ENCODE measurements around the gene APMAP.

Gene APMAP, protein sequence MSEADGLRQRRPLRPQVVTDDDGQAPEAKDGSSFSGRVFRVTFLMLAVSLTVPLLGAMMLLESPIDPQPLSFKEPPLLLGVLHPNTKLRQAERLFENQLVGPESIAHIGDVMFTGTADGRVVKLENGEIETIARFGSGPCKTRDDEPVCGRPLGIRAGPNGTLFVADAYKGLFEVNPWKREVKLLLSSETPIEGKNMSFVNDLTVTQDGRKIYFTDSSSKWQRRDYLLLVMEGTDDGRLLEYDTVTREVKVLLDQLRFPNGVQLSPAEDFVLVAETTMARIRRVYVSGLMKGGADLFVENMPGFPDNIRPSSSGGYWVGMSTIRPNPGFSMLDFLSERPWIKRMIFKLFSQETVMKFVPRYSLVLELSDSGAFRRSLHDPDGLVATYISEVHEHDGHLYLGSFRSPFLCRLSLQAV

GRCh38 chr20:24992487-24993205 is at the start of gene APMAP:
APMAP (minus strand) TSS chr20:24992751; CDS start chr20:24992688, 63 bp downstream.
- peak; percentile 94 for DNase-seq

DNA sequence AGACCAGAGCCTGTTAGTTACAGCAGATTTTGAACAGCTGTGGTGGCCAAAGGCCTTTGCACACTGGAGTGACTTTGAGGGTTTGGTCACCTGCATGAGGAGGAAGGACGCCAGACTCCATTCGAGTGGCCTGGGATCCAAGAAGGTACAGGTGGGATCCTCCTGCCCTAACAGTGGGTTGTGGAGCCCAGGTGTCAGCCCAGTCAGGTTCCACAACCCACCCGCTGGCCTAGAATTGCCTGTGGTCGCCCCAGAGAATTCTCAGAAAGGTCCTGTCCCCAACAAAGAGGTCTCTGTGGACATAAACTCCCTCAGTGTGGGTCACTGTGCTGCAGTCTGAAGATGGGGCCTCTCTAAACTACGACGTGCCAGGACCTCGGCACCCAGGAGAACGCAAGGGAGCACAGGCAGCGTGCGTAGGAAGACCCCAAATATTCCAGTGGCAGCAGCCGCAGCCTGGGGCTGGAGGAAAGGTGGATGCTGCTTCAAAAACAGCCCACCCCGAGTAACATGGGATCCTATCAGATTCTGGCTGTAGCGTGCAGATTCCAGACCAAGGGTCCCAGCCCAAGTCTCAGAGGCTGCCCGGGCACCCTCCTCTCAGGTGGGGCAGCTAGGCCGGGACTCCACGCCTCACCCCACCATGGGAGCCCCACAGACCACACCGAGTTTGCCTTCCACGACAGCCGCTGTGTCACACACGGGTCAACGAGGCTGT is 49.4 kb upstream of the APMAP start:
- DNase-seq: no peak

DNA sequence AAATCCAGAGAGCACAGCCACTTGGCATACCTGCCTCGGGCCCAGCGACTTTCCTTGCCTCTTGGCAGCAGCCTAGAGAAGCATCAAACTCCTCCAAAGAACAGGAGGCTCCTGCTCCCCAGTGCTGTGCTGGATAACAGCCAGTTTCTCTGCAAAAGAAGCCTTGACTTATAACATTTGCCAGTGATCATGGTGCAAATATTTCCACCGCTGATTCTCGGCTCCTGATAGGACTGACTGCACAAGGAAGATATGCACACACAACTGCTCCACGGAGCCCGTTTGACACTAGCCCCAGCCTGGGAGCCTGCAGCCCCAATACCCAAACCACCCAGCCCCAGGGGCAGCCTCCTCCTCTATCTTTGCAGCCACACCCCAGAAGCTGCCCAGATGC is 47.9 kb upstream of the APMAP start:
- no peak for DNase-seq

DNA sequence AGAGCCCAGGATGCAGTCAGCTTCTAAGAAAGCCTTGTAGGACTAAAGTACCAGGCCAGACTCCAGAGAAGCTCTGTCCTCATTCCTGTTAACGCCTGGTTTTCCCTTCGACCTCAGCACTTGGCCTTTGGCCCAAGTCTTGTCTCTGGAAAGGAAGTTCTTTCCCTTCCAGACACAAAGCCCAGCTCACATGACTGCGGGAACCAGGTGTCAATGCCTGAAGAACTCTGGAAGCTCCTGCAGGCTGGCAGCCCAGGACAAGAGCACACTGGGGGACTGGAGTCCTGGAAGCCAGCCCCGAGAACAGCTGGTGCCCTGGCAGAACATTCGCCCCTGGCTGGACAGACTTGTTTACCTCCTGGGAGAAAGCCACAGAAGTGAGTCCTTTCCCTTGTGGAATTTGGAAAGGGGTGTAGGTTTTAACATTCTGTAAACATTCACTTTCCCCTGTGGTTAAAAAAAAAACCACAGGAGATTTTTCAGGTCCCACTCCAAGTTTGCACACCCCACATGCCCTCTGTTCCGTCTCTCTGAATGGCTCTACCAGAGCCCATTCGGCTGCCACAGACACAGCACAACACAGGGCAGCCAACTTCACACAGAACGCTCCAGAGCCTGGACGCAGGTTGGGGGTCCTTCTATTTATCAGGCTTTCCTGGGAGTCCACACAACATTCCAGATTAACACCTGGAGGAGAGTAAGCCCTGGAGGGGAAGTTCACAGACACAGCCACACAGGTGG is 47.3 kb upstream of the APMAP start:
- DNase-seq: peak; percentile 56

DNA sequence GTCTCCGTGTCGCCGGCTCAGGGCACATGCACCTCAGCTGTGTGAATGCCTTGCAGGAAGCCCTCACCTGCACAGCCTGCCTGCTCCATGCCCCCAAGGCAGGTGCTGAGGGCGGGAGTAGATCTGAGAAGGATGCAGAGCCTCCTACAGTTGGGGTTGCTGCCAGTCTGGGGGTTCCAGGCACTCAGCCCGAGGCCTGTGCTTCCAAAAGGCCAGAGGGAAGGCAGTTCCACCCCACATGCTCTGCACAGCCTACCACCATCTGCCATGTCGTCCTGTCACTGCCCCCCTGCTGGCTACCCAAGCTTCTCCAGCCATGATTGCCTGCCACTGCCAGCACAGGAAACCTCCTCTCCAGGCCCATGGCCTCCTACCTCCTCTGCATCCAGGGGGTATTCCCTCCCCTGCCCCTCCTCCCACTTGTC is 46.1 kb upstream of the APMAP start:
- no peak for DNase-seq

- no peak for DNase-seq
These were observed 45.5 kb upstream of the APMAP start for GRCh38 chr20:25038103-25038410.

DNA sequence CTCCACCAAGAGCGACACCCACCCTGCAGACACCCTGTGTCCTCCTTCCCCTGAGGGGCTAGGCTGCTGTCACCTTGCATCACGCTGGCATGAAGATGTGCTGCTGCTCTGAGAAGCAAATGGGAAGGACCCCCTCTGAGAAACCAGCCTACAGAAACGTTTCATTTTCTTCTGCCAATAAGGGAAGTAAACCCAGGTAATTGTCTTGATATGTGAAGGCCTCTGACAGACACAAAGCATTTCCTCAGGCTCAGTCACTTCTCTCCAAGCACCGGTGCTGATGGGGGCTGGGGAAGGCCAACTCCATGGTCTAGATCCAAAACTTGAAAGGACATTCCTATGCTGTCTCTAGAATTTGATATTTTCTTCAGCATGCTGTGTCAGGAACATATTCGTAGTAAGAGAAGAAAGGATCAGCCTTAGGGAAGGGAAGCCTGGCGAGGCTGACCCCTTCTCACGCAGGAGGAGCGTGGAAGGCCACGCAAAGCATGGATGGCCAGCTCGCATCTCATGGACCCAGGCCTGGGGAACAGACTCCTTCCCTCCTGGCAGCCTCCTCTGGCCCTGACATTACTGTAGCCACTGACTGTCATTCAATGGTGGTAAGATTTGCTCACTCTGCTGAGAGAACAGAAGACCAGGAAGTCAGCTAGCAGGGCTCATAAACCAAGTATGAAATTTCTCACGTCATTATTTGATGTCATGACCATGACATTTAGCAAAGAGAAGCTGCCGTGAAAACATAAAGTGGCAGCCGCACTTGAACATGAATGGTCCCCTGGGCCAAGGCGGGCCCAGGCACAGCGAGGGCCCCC is 44.9 kb upstream of the APMAP start:
- no peak for DNase-seq

DNA sequence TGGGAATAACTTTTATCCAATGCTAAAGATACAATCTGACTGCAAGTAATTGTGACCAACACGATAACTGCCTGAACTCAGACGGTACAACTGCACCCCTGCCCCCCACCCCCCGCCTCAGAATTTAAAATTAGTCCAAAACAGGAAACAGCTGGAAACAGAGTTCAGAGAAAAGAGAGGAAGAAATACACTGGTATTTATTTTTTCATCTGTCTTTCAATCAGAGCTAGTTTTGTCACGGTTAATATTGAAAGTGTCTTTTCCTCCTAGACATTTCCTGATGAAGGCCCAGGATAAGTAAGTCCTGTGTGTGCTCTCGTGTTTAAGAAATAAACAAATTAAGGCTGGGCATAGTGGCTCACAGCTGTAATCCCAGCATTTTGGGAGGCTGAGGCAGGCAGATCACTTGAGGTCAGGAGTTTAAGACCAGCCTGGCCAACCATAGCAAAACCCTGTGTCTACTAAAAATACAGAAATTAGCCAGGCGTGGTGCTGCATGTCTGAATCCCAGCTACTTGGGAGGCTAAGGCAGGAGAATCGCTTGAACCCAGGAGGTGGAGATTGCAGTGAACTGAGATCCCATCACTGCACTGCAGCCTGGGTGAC is 43.9 kb upstream of the APMAP start:
- no peak for DNase-seq

DNA sequence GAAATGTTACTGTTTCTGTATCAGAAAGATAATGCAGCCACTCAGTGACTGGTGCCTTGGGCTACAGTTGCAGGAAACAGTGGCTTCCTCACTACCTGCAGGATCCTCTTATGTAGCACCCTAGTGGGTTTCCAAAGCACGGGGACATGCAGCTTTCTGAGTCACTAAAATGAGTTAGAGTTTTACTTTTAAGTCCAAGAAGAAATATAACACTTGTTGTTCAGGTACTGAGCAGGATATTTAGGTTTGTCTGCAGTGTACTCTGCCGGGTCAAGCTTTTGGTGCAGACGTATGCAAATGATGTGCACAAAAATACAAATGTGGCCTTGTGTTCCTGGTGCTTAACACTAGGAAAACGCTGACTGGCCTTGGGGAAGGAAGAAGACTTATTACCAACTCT is 43.4 kb upstream of the APMAP start:
- DNase-seq: no peak

- DNase-seq: no peak
These were observed 41.4 kb upstream of the APMAP start for GRCh38 chr20:25033924-25034300.

DNA sequence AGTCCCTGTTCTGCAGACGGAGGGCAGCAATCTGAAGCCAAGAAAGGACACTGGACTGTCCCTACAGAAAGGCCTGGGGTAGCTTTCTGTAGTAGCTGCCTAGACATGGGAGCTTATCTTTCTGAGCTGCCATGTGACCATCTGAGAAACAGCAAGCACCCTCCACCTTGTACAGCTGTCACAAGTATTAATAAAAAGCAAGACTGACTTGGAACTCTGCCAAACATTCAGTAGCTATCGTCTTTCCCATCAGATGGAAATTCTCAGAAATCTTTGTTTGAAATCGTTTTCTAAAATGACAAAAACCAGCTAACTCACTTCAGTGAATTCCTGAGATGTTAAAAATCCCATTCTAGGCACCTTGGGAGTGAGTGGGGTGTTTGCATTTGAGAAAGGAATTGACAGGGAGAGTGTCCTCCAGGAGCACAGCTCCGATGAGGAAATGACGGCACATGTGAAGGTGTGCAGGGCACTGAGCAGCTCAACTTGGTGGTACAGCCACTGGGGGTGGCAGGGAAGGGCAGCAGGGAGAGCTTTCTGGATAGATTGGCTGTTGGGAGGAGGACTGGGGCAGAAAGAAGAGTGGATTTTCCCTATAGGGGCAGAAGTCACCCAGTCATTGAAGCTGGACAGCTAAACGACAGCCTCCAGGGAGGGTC is 40.8 kb upstream of the APMAP start:
- peak; percentile 23 for DNase-seq

DNA sequence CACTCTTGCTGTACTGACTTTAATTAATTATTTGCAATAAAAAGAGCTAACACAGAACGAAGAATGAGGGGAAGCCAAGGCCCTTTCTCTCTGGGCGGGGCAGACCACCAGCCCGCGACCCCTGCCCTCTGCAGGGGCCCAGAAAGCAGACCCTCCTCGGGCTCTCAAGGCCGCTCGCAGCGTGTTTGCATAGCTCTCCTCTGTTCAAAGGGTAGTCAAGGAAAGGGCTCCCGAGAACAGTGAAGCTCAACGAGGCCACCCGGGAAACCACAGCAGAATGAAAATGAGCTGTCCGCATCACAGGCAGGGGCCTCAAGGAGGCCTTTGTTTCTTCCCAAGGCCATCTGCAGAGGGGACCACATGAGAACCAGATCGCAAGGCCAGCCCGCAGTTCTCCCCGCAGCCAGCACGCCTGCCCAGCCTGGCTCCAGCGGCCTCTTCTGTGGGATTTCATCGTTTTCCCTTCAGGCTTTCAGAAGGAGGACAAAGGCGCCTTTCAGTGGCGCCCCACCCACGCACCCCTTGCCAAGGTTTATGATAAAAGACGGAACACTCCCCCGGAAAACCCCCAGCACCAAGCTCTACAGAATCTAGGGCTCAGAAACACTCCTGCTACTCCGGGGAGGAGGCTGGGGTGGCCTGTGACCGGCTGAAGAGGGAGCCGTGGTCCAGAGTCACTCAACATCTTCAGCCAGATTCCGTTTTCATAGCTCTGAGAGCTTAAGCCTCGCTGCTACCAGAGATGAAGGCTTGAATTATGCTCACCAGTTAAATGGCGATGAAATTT is 40.1 kb upstream of the APMAP start:
- no peak for DNase-seq

DNA sequence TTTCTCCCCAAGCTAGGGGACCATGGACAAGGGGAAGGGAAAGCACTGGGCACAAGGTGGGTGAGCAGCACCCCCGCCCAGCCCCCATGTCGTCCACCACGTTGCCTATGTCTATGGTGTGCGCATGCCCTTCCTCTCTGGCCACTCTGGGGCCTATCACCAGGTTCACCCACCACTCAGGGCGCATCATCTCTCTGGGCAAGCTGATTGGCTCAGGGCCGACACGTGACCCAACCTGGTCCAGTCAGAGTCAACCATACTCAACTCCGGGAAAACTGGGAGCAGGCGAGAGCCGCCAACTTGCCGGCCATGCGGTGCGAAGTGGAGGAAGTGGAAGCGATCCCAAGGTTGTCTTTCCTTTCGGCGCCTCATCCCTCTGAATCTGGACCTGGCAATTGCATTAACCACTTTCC is 39.5 kb upstream of the APMAP start:
- DNase-seq: no peak

GRCh38 chr20:25031241-25031640 is 38.7 kb upstream of the APMAP start:
- DNase-seq: no peak

- DNase-seq: no peak
These were observed 38.2 kb upstream of the APMAP start for GRCh38 chr20:25030649-25031207.

GRCh38 chr20:25030007-25030648 is 37.6 kb upstream of the APMAP start:
- DNase-seq: no peak

DNA sequence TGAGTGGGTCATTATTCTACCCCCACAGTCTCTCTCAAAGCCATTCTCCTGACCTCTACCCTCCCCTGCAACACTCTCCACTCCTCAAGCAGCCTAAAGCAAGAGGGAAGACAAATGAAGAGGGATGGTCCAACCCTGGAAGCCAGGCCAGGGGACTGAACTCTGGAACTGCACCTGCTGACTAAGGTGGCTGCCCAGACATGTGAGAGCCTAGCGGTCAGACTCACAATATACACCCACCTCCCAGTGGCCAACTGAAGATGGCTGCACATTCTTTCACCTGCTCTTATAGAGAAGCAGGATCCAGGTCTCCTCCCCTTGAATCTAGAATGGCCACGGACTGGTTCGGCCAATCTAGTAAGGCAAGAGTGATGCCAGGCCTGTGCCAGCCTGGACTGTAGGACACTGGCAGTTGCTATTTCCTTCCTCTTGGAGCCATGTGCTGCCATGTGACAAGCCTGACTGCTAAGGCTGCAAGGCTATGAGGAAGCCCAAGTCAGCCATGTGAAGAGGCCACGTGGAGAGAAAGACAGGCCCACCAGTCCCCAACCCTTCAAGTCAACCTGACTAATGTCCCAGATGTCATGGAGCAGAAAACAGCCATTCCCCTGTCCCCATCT is 33.5 kb upstream of the APMAP start:
- DNase-seq: no peak

- no peak for DNase-seq
These were observed 32.7 kb upstream of the APMAP start for GRCh38 chr20:25025091-25025861.
